RWPE1 (cell line): Measurements from ENCODE around the gene STN1.

Experiments
- CTCF ChIA-PET: fragments of 350-600 bp; sonication (Branson Sonifier 250); formaldehyde crosslinking; extraction: SDS; loops from one replicate; lab custom pipeline; 2021; lab: Yijun Ruan, JAX
- POLR2A ChIA-PET: fragments of 400-600 bp; formaldehyde crosslinking; extraction: SDS; loops from one replicate; lab custom pipeline; 2020; ENCODE audit warnings: antibody characterized with exemption; ENCODE audit not compliant: low non-redundant PET; lab: Yijun Ruan, JAX
- DNase-seq: peaks from one replicate; pipeline ENCODE4 v3.0.0; 2012; ENCODE audit warnings: low spot score
- H3K27ac ChIP-seq: fragments of 450-650 bp; 2 replicates; pipeline ENCODE4 v1.5.1; 2017
- CTCF ChIP-seq: fragments of 450-650 bp; conservative IDR thresholded peaks from 2 replicates; pipeline ENCODE4 v1.5.1; 2017; ENCODE audit warnings: low read depth, mild to moderate bottlenecking

The STN1 gene

GRCh38 chr10:103852189-103852711, 65.7 kb downstream of the STN1 start:
- ChIA-PET POLR2A (interaction anchor here (1.4 kb wide), 1 partner anchor 20 kb away, joined by 4 read pairs; no protein-coding TSS in a partner anchor), CTCF (interaction anchor here (0.6 to 0.8 kb wide), 3 partner anchors 11 to 116 kb away, joined by 3 to 4 read pairs (median 4); no protein-coding TSS in a partner anchor)
- no peak for DNase-seq
- H3K27ac ChIP-seq = peak overlapping the region; percentile 91
- TF ChIP-seq CTCF = no peak

DNA sequence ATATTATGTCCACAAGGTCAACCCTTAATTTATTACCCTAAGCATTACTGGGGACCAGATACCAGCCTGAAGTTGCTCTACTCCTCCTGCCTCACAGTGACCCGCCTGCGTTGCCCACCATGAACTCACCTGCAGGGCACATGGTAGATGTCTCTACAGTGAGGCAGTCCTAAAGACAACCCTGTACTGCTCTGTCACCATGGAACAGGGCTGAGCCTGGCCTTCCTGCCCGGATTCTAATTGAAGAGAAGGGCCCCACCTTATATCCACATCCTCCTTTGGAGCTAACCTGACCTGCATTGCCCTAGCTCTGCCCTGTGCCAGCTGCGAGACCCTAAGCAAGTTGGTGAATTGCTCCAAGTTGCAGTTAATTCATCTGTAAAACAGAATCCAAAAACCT, 66.7 kb downstream of the STN1 start:
- ChIA-PET POLR2A (interaction anchor here (0.6 to 1.4 kb wide), 2 partner anchors 21 to 122 kb away, joined by 4 to 5 read pairs; no protein-coding TSS in a partner anchor), CTCF (interaction anchor here (0.6 kb wide), 1 partner anchor 753 kb away, joined by 5 read pairs; no protein-coding TSS in a partner anchor)
- H3K27ac ChIP-seq = peak overlapping the region; percentile 91
- DNase-seq = no peak
- no peak for TF ChIP-seq CTCF

GRCh38 chr10:103850572-103850895, 67.5 kb downstream of the STN1 start:
- no peak for TF ChIP-seq CTCF
- peak overlapping the region; percentile 91 for H3K27ac ChIP-seq
- POLR2A ChIA-PET = interaction anchor here (0.7 kb wide), 1 partner anchor 97 kb away, joined by 3 read pairs; no protein-coding TSS in a partner anchor
- DNase-seq = no peak
- CTCF ChIA-PET = no interaction called here

DNA sequence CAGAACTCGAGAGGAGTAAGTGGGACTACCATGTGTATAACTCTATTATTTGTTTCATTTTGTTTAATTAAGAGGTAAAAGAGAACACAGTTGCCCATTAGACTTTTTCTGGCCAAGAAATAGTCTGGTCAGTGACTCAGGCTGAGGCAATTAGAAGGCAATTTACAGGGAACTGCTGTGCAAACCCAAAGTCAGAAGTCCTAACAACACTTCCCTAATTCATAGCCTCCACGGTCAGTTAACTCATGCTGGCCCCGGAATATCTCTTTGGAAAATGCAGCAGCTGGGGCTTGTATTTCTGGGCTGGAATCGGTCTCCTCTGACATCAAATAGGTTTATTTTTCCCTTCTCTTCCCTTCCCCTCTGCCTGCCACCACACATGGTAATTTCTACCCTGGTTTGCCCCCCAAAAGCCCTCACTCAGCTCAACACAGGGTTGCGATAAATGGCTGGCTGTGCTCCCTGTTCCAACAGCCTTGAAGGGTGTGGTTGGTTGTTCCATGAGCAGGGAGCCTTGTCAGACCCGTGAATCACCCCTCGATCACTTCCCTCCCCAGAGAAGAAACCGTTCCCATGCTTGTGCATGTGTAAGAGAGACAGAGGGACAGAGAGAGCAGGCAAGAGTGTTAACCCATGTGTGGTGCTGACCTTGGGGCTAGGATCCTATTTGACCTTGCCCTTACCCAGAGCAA, 68.0 kb downstream of the STN1 start:
- H3K27ac ChIP-seq = peak overlapping the region; percentile 91
- CTCF ChIA-PET = no interaction called here
- POLR2A ChIA-PET = interaction anchor here (0.7 kb wide), 1 partner anchor 96 kb away, joined by 3 read pairs; no protein-coding TSS in a partner anchor
- DNase-seq = peak; percentile 78
- TF ChIP-seq CTCF = no peak

- H3K27ac ChIP-seq = peak overlapping the region; percentile 91
- CTCF ChIA-PET = no interaction called here
- POLR2A ChIA-PET = no interaction called here
- no peak for DNase-seq
- no peak for TF ChIP-seq CTCF
Measured at GRCh38 chr10:103849212-103849877, 68.6 kb downstream of the STN1 start.

DNA sequence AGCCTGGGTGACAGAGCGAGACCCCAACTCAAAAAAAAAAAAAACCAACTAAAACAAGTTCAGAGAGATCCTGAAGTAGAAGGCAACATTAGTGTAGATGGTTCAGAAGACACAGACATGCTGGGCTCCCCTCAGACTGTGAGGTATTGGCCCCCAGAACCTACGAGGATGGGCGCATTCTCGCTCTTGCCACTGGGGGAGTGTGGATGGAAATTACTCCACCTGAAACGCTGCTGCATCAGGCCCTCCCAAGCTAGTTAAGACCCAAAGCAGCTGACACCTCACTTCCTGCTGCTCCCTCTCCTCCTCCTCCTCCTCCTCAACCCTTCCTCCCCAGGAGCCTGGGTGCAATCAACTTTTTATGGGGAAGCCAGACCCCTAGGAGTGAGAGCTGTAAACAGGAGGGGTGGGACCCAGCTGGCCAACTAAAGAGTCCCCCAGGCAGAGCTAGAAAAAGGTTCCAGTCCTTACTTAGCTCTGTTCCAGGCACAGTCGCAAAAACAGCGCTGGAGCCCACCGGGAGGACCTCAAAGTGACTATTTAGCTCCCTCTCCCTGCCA, 70.0 kb downstream of the STN1 start:
- DNase-seq = no peak
- H3K27ac ChIP-seq = peak overlapping the region; percentile 91
- POLR2A ChIA-PET = interaction anchor here (0.6 to 1.2 kb wide), 3 partner anchors 33 to 1559 kb away, joined by 4 to 6 read pairs (median 4); no protein-coding TSS in a partner anchor
- CTCF ChIA-PET = interaction anchor here (0.6 to 0.8 kb wide), 6 partner anchors 11 to 453 kb away, joined by 3 to 5 read pairs (median 4); no protein-coding TSS in a partner anchor
- no peak for TF ChIP-seq CTCF
